SK-N-SH treated with all-trans-retinoic acid at 6 μM for 48 hours (cell line): ENCODE data around the gene C17orf58.

Experiments used
- ISL1 ChIP-seq: fragments of 250-450 bp; sonication (Bioruptor Pico); IDR thresholded peaks from 2 replicates; pipeline ENCODE4 v2.1.2; 2022; ENCODE audit warnings: mild to moderate bottlenecking, moderate library complexity
- PATZ1 ChIP-seq: fragments of 250-450 bp; sonication (Bioruptor Pico); IDR thresholded peaks from 2 replicates; pipeline ENCODE4 v1.8.0; 2020; ENCODE audit warnings: mild to moderate bottlenecking, moderate library complexity, borderline replicate concordance
- PPARA ChIP-seq: fragments of 250-450 bp; sonication (Bioruptor Pico); IDR thresholded peaks from 2 replicates; pipeline ENCODE4 v1.5.0; 2020; ENCODE audit warnings: mild to moderate bottlenecking, borderline replicate concordance
- ZNF70 ChIP-seq: fragments of 450-650 bp; formaldehyde crosslinking; IDR thresholded peaks from 2 replicates; pipeline ENCODE4 v1.5.0; 2020; ENCODE audit warnings: mild to moderate bottlenecking, moderate library complexity

- TF ChIP-seq PATZ1 (CRISPR knock-in tag), result no peak
- no peak for TF ChIP-seq PPARA
- TF ChIP-seq ISL1, result no peak
- no peak for TF ChIP-seq ZNF70
These were observed 21.6 kb downstream of the C17orf58 start for GRCh38 chr17:67974598-67975066.
